NCI-H1436 (cell line): Measurements from ENCODE around the gene TEP1.
"Not testable (repeated sequence)": the region's sequence is repeated elsewhere in the genome, so short reads cannot be mapped to it uniquely, and the experiment has no call there.

Experiments used
- DNase-seq: peaks from one replicate; lab custom pipeline; 2025; lab: John Stamatoyannopoulos, UW

Gene TEP1

DNA sequence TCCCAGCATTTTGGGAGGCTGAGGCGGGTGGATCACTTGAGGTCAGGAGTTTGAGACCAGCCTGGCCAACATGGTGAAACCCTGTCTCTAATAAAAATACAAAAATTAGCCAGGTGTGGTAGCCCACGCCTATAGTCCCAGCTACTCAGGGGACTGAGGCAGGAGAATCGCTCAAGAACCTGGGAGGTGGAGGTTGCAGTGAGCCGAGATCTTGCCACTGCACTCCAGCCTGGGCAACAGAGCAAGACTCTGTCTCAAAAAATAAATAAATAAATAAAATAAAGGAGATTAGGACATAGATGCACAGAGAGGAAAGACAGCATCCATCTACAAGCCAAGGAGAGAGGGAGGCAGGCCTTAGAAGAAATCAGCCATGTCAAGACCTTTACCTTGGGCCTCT, 72.3 kb downstream of the TEP1 start:
- DNase-seq, result not testable (repeated sequence)

DNA sequence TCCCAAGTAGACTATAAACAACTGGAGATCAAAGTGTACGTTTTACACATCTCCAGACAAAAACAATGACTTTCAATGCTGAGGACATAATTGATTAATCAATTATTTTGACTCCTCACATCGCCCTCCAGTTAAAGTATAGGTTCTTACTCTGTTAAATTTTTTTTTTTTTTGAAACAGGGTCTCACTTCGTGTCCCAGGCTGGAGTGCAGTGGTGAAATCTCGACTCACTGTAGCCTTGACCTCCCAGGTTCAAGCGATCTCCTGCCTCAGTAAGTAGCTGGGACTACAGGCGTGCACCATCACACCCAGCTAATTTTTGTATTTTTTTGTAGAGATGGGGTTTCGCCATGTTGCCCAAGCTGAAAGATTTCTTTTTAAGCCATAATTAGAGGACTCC, 79.3 kb downstream of the TEP1 start:
- no peak for DNase-seq

DNA sequence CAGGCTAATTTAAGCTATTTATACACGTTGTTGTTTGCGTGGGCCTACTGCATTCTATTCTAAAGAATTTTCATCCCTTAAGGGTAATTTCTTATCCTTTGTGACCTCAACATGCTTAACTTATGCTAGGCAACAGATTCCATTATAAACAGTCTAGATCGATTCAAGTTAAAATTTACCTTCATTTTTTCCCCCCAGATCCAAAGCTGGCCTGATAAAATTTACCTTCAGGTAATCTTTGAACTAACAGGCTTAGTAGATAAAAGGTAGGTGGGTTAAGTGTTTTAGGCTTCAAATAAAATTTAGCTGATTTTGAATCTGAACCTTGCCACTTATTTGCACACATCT, 79.8 kb downstream of the TEP1 start:
- no peak for DNase-seq

DNA sequence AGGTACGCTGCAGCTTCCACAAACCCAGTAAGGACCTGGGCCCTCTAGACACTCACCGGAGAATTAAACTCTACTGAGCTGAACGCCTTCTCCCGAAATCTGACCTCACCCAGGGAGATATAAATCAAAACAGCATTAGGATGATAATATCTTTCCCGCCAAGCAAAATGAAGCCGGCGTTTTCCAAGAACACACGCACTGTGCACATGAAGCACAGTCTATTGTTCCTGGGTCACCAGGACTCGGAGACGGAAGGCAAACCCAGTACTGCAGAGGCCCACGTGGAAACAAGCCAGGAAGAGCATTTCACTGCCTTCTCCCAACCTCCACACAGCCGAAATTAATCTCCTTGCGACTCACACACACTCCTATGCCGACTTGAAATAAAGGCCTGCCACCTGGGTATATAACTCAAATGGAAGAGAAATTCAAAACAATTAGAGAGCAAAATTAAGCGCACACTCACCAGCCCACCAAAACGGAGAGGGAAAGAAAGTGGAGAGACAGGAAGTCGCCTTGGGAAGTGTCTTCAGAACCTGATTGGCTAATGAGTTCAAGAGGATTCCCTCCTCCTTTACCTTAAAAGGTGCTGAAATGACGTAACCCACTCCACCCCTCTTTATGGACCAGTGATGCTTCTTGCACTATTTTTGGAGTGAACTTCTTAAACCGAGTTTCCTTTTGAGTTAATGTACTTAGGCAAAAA, 80.4 kb downstream of the TEP1 start, which contains the start of gene CCNB1IP1:
Gene CCNB1IP1 (minus strand): TSS at position 492 of the 706 bp plus-strand sequence. CDS start 16,756 bp downstream, outside the sequence.
- peak; percentile 83 for DNase-seq

DNA sequence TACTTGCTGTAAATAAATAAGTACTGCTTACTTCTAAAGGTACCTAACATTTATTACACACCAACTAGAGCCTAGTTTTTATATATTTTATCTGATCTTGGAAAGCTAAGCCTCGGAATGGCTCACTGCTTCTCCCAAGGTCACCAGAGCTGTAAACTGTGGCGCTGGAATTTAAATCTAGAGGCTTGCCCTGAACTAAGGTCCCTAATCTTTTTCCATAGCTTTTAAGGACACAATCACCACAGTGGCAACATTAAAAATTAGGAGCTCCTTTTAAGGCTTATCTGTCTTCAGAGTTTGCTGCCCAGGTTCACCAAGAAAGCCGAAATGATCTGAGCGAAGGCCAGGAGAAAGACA, 80.9 kb downstream of the TEP1 start:
- no peak for DNase-seq

DNA sequence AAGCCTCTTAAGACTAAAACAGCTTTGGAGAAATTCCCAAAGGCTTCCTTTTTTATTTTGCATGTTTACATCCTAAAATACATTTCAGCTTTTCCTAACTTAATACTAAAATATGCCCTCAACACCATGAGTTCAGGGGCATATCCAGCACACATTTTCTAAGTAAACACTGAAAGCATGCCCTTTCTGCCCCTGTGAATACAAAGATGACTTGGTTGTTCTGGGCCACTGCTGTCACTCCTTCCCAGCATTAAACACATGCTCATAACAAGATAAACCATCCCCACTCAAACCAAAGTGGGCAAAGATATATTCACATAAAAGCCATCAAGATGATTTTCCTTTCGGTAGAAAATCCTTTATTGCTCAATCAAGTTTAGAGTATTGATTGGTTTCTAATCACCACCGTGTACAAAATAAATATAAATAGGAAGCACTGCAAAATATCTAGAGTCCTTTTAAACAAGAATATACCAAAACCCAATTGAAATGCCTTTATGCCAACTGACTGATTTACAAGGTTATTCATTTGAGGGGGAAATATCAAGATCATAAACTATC, 82.2 kb downstream of the TEP1 start:
- DNase-seq, result no peak

DNA sequence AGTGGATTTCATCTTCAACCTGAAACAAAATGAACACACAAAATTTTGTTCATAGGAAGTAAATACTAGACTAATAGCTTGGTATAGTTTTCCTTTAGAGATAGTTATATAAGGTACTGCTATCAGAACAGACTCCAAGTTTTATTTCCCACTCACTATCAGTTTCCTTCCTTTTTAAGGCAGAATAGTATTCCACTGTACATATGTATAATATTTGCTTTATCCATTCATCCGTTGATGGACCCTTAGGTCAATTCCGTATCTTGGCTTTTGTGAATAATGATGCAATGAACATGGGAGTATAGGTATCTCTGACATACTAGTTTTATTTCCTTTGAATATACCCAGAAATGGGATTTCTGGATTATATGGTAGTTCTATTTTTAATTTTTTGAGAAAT, 83.9 kb downstream of the TEP1 start:
- DNase-seq, result no peak

DNA sequence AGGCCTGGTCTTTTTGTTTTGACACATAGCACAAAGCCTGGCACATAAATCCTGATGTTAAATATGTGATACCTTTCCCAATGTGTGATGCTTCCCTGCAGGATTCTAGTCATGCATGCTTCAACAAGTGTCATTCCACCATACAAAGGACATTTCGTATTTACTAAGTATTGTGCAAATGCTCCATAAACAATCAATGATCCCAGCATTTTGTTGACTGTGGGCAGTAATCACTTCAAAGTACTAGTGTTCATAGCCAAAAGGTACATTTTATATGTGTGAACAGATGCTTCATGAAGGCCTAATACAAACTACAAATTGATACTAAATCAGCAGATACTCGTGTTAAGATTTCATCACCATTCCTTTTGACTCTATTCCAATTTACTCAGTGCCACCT, 84.6 kb downstream of the TEP1 start:
- DNase-seq, result no peak

DNA sequence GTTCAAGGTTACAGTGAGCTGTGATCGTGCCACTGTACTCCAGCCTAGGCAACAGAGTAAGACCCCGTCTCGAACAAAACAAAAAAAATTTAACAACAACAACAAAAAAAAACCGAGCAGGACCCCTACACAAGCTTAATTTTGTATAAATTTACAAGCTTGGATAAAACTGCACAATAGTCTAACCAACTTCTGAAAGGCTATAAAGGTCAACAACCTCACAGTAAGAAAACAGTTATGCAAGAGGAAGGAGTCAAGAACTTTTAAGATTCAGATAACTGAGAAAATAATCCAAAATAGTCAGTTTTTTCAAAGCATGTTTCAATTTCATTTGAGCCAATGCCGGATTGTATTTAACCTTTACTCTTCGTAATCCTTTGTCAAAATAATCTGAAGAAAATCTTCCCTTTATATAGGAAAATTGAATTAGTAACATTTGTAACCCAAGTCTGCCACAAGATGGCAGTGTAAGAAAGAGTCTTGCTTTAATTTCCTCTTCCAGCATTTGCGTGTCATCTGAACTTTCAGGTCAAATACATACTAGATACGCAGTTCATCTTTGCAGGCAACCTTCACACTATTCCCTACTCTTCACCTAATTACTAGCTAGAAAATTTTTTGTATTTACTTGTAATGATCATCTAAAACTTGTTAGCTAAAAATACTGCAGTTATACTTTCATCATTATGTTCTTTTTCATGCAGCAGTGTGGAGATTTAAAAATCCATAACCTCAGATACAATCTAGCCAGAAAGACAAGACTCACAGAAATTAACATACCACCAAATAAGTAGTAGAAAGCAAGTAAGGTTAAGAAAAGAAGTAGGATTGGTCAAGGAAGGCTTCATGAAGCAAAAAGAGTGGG, 86.1 kb downstream of the TEP1 start:
- peak; percentile 40 for DNase-seq

DNA sequence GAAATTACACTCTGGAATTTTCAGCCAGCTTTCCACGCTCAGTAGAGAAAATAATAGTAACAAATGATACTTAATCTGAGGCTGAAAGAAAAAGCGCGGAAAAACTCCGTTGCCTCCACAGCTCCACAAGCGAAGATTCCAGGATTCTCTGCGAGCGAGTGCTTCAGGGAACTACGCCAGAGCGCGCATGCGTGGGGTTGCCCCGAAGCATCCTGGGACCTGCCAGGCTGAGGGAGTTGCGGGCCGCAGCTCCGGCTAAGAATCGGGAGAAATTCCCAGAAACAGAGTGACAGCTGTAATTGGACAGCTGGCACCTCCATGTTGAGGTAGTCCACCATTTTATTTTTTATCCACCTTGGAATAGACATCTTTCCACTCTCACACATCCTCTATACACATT, 95.6 kb downstream of the TEP1 start:
- no peak for DNase-seq
